ENCODE measurements around the gene FNDC10. TPM values are rescaled to one million over a fixed set of nuclear protein-coding genes. Genes with fewer than 3 reads are reported as not detected.
A peak's percentile ranks its signal among the peaks of the same experiment; 100 is the strongest.

The FNDC10 gene
- total and polyA plus RNA-seq, 5 donors from 2014 or later, result 0.21 to 0.96 (median 0.32) TPM

DNA sequence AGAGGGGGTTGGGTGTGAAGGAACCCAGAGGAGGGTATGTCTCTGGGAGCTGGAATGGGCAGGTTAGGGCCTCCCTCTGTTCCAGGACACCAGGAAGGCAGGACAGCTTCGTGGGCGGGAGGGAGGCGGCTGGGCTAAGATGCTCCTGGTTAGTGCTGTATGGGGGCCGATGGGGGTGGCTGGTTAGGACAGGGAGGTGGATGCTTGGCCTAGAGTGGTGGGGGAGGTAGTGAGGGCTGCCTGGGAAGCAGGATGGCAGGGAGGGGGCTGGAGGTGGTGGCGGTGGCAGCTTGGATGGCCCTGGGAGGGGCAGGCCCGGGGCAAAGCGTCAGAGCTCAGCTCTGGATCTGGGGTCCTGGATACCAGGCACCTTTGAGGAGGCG, 25.9 kb upstream of the FNDC10 start:
- DNase-seq (no peak), ATAC-seq (ENCODE audit: low read depth in 2 of 2) (no peak)
- Mint-ChIP-seq H3K9me3 (peaks cover 0 to 2% (median 0%) of the 10 kb centered on the region in 7 donors), H3K4me3 (no peak overlapping the region), H3K27me3 (peaks cover 6% of the 10 kb centered on the region), H3K27ac (peak overlapping the region in 1 of 3 donors; percentile 62), H3K4me1 (peaks cover 0 to 6% (median 4%) of the 10 kb centered on the region in 4 donors), H3K36me3 (no peaks in the 10 kb centered on the region)
- peaks cover 14% of the 10 kb centered on the region for H3K4me1 ChIP-seq (ENCODE audit: control insufficient read depth, insufficient read depth, low read length, poor library complexity, severe bottlenecking)
- no peaks in the 10 kb centered on the region for H3K27me3 ChIP-seq (ENCODE audit: control insufficient read depth, insufficient read depth, low read length)
- no peak overlapping the region for H3K27ac ChIP-seq (ENCODE audit: insufficient read depth, low read length, poor library complexity, severe bottlenecking)
- H3K36me3 ChIP-seq (ENCODE audit: control insufficient read depth, insufficient read depth, low read length), result no peaks in the 10 kb centered on the region
- no peaks in the 10 kb centered on the region for H3K9me3 ChIP-seq (ENCODE audit: control insufficient read depth in 2 of 2, low read length in 2 of 2)
- H3K4me3 ChIP-seq (ENCODE audit: low read depth, low read length), result no peak overlapping the region

DNA sequence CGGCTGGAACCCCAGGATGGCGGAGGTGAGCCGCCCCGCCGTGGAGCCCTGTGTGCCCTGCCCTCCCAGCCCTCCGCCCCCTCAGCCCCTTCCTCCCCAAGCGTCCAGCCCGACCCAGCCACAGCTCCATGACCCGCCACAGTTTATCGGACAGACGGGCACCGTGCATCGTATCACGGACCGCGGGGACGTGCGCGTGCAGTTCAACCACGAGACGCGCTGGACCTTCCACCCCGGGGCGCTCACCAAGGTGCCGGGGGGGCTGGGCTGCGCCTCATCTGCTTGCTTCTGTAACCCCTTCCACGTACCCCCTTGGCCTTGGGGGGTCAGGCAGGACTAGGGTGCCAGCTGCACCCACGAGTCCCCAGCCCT, 25.5 kb upstream of the FNDC10 start:
- Mint-ChIP-seq H3K9me3 (peaks cover 0 to 2% (median 0%) of the 10 kb centered on the region in 7 donors), H3K4me1 (peaks cover 0 to 6% (median 3%) of the 10 kb centered on the region in 4 donors), H3K27me3 (peaks cover 4% of the 10 kb centered on the region), H3K36me3 (no peaks in the 10 kb centered on the region), H3K4me3 (no peak overlapping the region), H3K27ac (peak overlapping the region in 1 of 3 donors; percentile 62)
- no peak for ATAC-seq (ENCODE audit: low read depth in 2 of 2)
- H3K4me1 ChIP-seq (ENCODE audit: control insufficient read depth, insufficient read depth, low read length, poor library complexity, severe bottlenecking), result peaks cover 9% of the 10 kb centered on the region
- DNase-seq, result no peak
- H3K9me3 ChIP-seq (ENCODE audit: control insufficient read depth in 2 of 2, low read length in 2 of 2), result no peaks in the 10 kb centered on the region
- no peak overlapping the region for H3K4me3 ChIP-seq (ENCODE audit: low read depth, low read length)
- no peak overlapping the region for H3K27ac ChIP-seq (ENCODE audit: insufficient read depth, low read length, poor library complexity, severe bottlenecking)
- no peaks in the 10 kb centered on the region for H3K36me3 ChIP-seq (ENCODE audit: control insufficient read depth, insufficient read depth, low read length)
- no peaks in the 10 kb centered on the region for H3K27me3 ChIP-seq (ENCODE audit: control insufficient read depth, insufficient read depth, low read length)

DNA sequence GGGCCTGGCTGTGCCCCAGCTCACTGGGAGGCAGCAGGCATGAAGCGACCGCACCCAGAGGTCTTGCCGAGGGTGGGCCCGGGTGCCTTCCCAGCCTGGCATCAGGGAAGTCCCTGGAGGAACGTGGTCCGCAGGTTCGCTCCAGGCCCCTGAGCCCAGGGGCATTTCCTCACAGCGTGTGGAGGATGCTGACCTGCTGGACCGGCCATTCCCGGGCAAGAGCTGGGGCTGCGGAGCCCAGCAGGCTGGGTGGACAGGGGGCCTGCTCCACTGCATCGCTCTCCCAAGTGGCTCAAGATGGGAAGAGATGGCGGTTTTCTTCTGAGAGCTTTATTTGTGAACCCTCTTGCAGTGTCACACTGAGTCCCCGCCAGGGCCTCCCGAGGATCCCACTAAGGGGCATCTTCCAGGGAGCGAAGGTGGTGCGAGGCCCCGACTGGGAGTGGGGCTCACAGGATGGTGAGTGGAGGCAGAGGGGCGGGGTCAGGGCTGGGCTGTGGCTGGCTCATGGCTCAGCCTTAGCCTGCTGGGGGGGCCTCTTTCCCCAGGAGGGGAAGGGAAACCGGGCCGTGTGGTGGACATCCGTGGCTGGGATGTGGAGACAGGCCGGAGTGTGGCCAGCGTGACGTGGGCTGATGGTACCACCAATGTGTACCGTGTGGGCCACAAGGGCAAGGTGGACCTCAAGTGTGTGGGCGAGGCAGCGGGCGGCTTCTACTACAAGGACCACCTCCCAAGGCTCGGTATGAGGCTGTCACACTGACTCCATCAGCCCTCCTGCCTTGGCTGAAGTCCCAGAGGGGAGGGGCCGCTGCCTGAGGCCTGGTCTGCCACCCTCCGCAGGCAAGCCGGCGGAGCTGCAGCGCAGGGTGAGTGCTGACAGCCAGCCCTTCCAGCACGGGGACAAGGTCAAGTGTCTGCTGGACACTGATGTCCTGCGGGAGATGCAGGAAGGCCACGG, 24.8 kb upstream of the FNDC10 start:
- no peaks in the 10 kb centered on the region for H3K9me3 ChIP-seq (ENCODE audit: control insufficient read depth in 2 of 2, low read length in 2 of 2)
- Mint-ChIP-seq H3K4me3 (peak overlapping the region in 2 of 4 donors; percentile 38 to 49), H3K27ac (no peak overlapping the region), H3K27me3 (no peaks in the 10 kb centered on the region), H3K36me3 (no peaks in the 10 kb centered on the region), H3K4me1 (peaks cover 0 to 3% (median 0%) of the 10 kb centered on the region in 4 donors), H3K9me3 (no peaks in the 10 kb centered on the region)
- no peak overlapping the region for H3K4me3 ChIP-seq (ENCODE audit: low read depth, low read length)
- H3K36me3 ChIP-seq (ENCODE audit: control insufficient read depth, insufficient read depth, low read length), result no peaks in the 10 kb centered on the region
- H3K27me3 ChIP-seq (ENCODE audit: control insufficient read depth, insufficient read depth, low read length), result no peaks in the 10 kb centered on the region
- H3K27ac ChIP-seq (ENCODE audit: insufficient read depth, low read length, poor library complexity, severe bottlenecking), result no peak overlapping the region
- peaks cover 6% of the 10 kb centered on the region for H3K4me1 ChIP-seq (ENCODE audit: control insufficient read depth, insufficient read depth, low read length, poor library complexity, severe bottlenecking)
- ATAC-seq (ENCODE audit: low read depth in 2 of 2) (no peak), DNase-seq (no peak)

- Histone ChIP-seq H3K36me3 (ENCODE audit: control insufficient read depth, insufficient read depth, low read length) (no peaks in the 10 kb centered on the region), H3K9me3 (ENCODE audit: control insufficient read depth in 2 of 2, low read length in 2 of 2) (no peaks in the 10 kb centered on the region), H3K4me3 (ENCODE audit: low read depth, low read length) (no peak overlapping the region), H3K27ac (ENCODE audit: insufficient read depth, low read length, poor library complexity, severe bottlenecking) (no peak overlapping the region), H3K4me1 (ENCODE audit: control insufficient read depth, insufficient read depth, low read length, poor library complexity, severe bottlenecking) (no peaks in the 10 kb centered on the region), H3K27me3 (ENCODE audit: control insufficient read depth, insufficient read depth, low read length) (no peaks in the 10 kb centered on the region)
- peak in 1 of 3 donors; percentile 1 for DNase-seq
- H3K4me1 Mint-ChIP-seq, result peaks cover 0 to 3% (median 0%) of the 10 kb centered on the region in 4 donors
- no peaks in the 10 kb centered on the region for H3K36me3 Mint-ChIP-seq
- no peaks in the 10 kb centered on the region for H3K27me3 Mint-ChIP-seq
- no peak overlapping the region for H3K27ac Mint-ChIP-seq
- no peaks in the 10 kb centered on the region for H3K9me3 Mint-ChIP-seq
- no peak for ATAC-seq (ENCODE audit: low read depth in 2 of 2)
- peak overlapping the region in 1 of 4 donors; percentile 38 for H3K4me3 Mint-ChIP-seq
Measured at GRCh38 chr1:1623631-1624442, 23.9 kb upstream of the FNDC10 start.

- peak overlapping the region in 1 of 4 donors; percentile 79 for H3K4me3 Mint-ChIP-seq
- no peak overlapping the region for H3K27ac Mint-ChIP-seq
- no peaks in the 10 kb centered on the region for H3K4me1 ChIP-seq (ENCODE audit: control insufficient read depth, insufficient read depth, low read length, poor library complexity, severe bottlenecking)
- no peak overlapping the region for H3K4me3 ChIP-seq (ENCODE audit: low read depth, low read length)
- H3K36me3 ChIP-seq (ENCODE audit: control insufficient read depth, insufficient read depth, low read length), result no peaks in the 10 kb centered on the region
- no peak for ATAC-seq (ENCODE audit: low read depth in 2 of 2)
- no peaks in the 10 kb centered on the region for H3K9me3 Mint-ChIP-seq
- no peaks in the 10 kb centered on the region for H3K27me3 Mint-ChIP-seq
- H3K27me3 ChIP-seq (ENCODE audit: control insufficient read depth, insufficient read depth, low read length), result no peaks in the 10 kb centered on the region
- H3K4me1 Mint-ChIP-seq, result peaks cover 0 to 3% (median 0%) of the 10 kb centered on the region in 4 donors
- H3K27ac ChIP-seq (ENCODE audit: insufficient read depth, low read length, poor library complexity, severe bottlenecking), result no peak overlapping the region
- DNase-seq, result peak in 1 of 3 donors; percentile 0
- no peaks in the 10 kb centered on the region for H3K36me3 Mint-ChIP-seq
- H3K9me3 ChIP-seq (ENCODE audit: control insufficient read depth in 2 of 2, low read length in 2 of 2), result no peaks in the 10 kb centered on the region
Measured at GRCh38 chr1:1623181-1623630, 23.3 kb upstream of the FNDC10 start.

GRCh38 chr1:1622788-1623094, 22.8 kb upstream of the FNDC10 start:
- no peaks in the 10 kb centered on the region for H3K27me3 Mint-ChIP-seq
- H3K27ac Mint-ChIP-seq, result peak overlapping the region in 2 of 3 donors; percentile 18 to 79
- H3K4me1 Mint-ChIP-seq, result peaks cover 0 to 3% (median 0%) of the 10 kb centered on the region in 4 donors
- H3K36me3 Mint-ChIP-seq, result no peaks in the 10 kb centered on the region
- peak overlapping the region in 2 of 4 donors; percentile 79 to 93 for H3K4me3 Mint-ChIP-seq
- Histone ChIP-seq H3K36me3 (ENCODE audit: control insufficient read depth, insufficient read depth, low read length) (peaks cover 2% of the 10 kb centered on the region), H3K4me3 (ENCODE audit: low read depth, low read length) (no peak overlapping the region), H3K9me3 (ENCODE audit: control insufficient read depth in 2 of 2, low read length in 2 of 2) (no peaks in the 10 kb centered on the region), H3K4me1 (ENCODE audit: control insufficient read depth, insufficient read depth, low read length, poor library complexity, severe bottlenecking) (no peaks in the 10 kb centered on the region), H3K27me3 (ENCODE audit: control insufficient read depth, insufficient read depth, low read length) (no peaks in the 10 kb centered on the region), H3K27ac (ENCODE audit: insufficient read depth, low read length, poor library complexity, severe bottlenecking) (no peak overlapping the region)
- DNase-seq (no peak), ATAC-seq (ENCODE audit: low read depth in 2 of 2) (no peak)
- no peaks in the 10 kb centered on the region for H3K9me3 Mint-ChIP-seq

- peaks cover 0 to 7% (median under 1%) of the 10 kb centered on the region in 4 donors for H3K4me1 Mint-ChIP-seq
- peaks cover 2% of the 10 kb centered on the region for H3K36me3 ChIP-seq (ENCODE audit: control insufficient read depth, insufficient read depth, low read length)
- H3K4me3 Mint-ChIP-seq, result peak overlapping the region in 2 of 4 donors; percentile 38 to 79
- H3K27me3 Mint-ChIP-seq, result no peaks in the 10 kb centered on the region
- no peak overlapping the region for H3K27ac ChIP-seq (ENCODE audit: insufficient read depth, low read length, poor library complexity, severe bottlenecking)
- H3K4me3 ChIP-seq (ENCODE audit: low read depth, low read length), result no peak overlapping the region
- no peaks in the 10 kb centered on the region for H3K9me3 ChIP-seq (ENCODE audit: control insufficient read depth in 2 of 2, low read length in 2 of 2)
- no peaks in the 10 kb centered on the region for H3K9me3 Mint-ChIP-seq
- no peaks in the 10 kb centered on the region for H3K27me3 ChIP-seq (ENCODE audit: control insufficient read depth, insufficient read depth, low read length)
- no peak overlapping the region for H3K27ac Mint-ChIP-seq
- ATAC-seq (ENCODE audit: low read depth in 2 of 2) (no peak), DNase-seq (peak in 1 of 3 donors; percentile 0)
- H3K36me3 Mint-ChIP-seq, result peaks cover 5% of the 10 kb centered on the region
- H3K4me1 ChIP-seq (ENCODE audit: control insufficient read depth, insufficient read depth, low read length, poor library complexity, severe bottlenecking), result peaks cover under 1% of the 10 kb centered on the region
Measured at GRCh38 chr1:1622010-1622787, 22.3 kb upstream of the FNDC10 start.
